ENCODE measurements around the gene LTB4R.
A peak's percentile ranks its signal among the peaks of the same experiment; 100 is the strongest.

LTB4R gene

DNA sequence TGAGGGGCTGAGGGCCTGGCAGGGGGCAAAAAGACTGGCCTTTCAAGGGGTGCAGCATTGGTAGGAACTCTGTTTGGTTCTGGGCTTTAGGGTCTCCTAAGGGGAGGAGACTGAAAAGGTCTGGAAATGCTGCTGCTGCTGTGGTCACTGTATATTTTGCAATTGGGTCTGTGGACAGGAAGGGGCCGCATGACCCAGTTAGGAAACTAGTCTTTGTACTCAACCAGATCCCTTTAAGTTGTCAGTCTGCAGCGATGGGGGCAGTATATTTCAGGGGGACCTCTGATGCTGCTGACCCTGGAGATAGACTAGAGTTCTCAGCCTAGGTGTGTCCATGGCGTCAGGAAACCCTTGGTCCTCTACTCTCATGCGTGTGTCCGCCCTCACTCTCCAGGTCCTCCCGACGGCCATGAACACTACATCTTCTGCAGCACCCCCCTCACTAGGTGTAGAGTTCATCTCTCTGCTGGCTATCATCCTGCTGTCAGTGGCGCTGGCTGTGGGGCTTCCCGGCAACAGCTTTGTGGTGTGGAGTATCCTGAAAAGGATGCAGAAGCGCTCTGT is 4.0 kb downstream of the LTB4R start:
- Histone ChIP-seq H3K36me3 (ENCODE audit: insufficient read depth, low read length) (no peaks in the 10 kb centered on the region), H2AFZ (ENCODE audit: low read length, unreplicated experiment) (no peak overlapping the region), H3K27ac (ENCODE audit: low read depth, low read length) (no peak overlapping the region), H3K4me1 (ENCODE audit: control insufficient read depth, insufficient read depth, low read length, unreplicated experiment) (peaks cover 31% of the 10 kb centered on the region), H3K79me2 (ENCODE audit: control insufficient read depth, insufficient read depth, low read length, unreplicated experiment) (no peaks in the 10 kb centered on the region), H3K27me3 (ENCODE audit: insufficient read depth, low read length) (0 out of 2 replicates have a peak, but pooled peaks cover 8% of the 10 kb centered on the region), H3K4me3 (ENCODE audit: low read depth, low read length) (no peak overlapping the region)

DNA sequence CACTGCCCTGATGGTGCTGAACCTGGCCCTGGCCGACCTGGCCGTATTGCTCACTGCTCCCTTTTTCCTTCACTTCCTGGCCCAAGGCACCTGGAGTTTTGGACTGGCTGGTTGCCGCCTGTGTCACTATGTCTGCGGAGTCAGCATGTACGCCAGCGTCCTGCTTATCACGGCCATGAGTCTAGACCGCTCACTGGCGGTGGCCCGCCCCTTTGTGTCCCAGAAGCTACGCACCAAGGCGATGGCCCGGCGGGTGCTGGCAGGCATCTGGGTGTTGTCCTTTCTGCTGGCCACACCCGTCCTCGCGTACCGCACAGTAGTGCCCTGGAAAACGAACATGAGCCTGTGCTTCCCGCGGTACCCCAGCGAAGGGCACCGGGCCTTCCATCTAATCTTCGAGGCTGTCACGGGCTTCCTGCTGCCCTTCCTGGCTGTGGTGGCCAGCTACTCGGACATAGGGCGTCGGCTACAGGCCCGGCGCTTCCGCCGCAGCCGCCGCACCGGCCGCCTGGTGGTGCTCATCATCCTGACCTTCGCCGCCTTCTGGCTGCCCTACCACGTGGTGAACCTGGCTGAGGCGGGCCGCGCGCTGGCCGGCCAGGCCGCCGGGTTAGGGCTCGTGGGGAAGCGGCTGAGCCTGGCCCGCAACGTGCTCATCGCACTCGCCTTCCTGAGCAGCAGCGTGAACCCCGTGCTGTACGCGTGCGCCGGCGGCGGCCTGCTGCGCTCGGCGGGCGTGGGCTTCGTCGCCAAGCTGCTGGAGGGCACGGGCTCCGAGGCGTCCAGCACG is 4.7 kb downstream of the LTB4R start:
- Histone ChIP-seq H3K36me3 (ENCODE audit: insufficient read depth, low read length) (no peaks in the 10 kb centered on the region), H3K79me2 (ENCODE audit: control insufficient read depth, insufficient read depth, low read length, unreplicated experiment) (no peaks in the 10 kb centered on the region), H3K27me3 (ENCODE audit: insufficient read depth, low read length) (0 out of 2 replicates have a peak, but pooled peaks cover 10% of the 10 kb centered on the region), H3K4me1 (ENCODE audit: control insufficient read depth, insufficient read depth, low read length, unreplicated experiment) (peaks cover 27% of the 10 kb centered on the region), H2AFZ (ENCODE audit: low read length, unreplicated experiment) (no peak overlapping the region), H3K4me3 (ENCODE audit: low read depth, low read length) (no peak overlapping the region), H3K27ac (ENCODE audit: low read depth, low read length) (no peak overlapping the region)

DNA sequence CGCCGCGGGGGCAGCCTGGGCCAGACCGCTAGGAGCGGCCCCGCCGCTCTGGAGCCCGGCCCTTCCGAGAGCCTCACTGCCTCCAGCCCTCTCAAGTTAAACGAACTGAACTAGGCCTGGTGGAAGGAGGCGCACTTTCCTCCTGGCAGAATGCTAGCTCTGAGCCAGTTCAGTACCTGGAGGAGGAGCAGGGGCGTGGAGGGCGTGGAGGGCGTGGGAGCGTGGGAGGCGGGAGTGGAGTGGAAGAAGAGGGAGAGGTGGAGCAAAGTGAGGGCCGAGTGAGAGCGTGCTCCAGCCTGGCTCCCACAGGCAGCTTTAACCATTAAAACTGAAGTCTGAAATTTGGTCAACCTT is 5.3 kb downstream of the LTB4R start:
- Histone ChIP-seq H3K79me2 (ENCODE audit: control insufficient read depth, insufficient read depth, low read length, unreplicated experiment) (no peaks in the 10 kb centered on the region), H3K27ac (ENCODE audit: low read depth, low read length) (peak overlapping the region; percentile 34; the same call in 1 of the 2 replicates), H3K36me3 (ENCODE audit: insufficient read depth, low read length) (no peaks in the 10 kb centered on the region), H2AFZ (ENCODE audit: low read length, unreplicated experiment) (no peak overlapping the region), H3K4me1 (ENCODE audit: control insufficient read depth, insufficient read depth, low read length, unreplicated experiment) (peaks cover 21% of the 10 kb centered on the region), H3K4me3 (ENCODE audit: low read depth, low read length) (no peak overlapping the region), H3K27me3 (ENCODE audit: insufficient read depth, low read length) (0 out of 2 replicates have a peak, but pooled peaks cover 10% of the 10 kb centered on the region)

DNA sequence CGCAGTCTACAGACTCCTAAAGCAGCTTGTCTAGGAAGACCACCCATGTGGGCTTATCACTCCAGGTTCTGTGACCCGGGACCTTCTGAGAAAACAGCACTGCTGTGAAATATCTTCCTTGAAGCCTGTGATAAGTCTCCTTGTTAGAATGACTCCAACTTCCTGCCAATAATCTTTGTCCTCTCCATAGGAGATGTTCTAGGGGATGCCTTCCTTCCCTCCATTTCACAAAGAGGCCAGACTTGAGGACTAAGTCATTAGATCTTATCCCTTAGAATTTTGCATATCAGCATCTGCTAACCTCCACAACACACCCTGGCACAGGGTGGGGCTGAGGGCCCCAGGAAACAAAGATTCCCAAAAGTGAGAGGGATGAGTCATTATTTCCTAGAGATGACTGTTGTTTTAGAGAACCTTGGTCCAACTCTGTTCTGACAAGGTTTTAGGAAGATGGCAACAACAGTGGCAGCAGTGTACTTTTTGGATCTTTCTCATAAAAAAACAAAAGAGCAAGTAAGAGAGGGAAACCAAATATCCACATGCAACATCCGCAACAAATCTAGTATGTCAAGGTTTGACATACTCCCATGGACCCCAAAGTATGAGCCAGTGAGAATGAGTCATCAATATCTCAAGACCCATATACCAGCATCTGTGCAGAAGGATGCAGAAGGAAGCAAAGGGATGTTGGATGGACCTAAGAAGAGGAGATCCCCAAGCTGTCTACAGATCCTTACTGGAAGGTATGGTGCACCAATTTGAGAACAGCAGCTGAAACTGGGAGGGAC is 6.0 kb downstream of the LTB4R start:
- H2AFZ ChIP-seq (ENCODE audit: low read length, unreplicated experiment): no peak overlapping the region
- H3K79me2 ChIP-seq (ENCODE audit: control insufficient read depth, insufficient read depth, low read length, unreplicated experiment): no peaks in the 10 kb centered on the region
- 0 out of 2 replicates have a peak, but pooled peaks cover 10% of the 10 kb centered on the region for H3K27me3 ChIP-seq (ENCODE audit: insufficient read depth, low read length)
- no peaks in the 10 kb centered on the region for H3K36me3 ChIP-seq (ENCODE audit: insufficient read depth, low read length)
- H3K4me3 ChIP-seq (ENCODE audit: low read depth, low read length): no peak overlapping the region
- peak overlapping the region; percentile 34 for H3K27ac ChIP-seq (ENCODE audit: low read depth, low read length)
- peaks cover 14% of the 10 kb centered on the region for H3K4me1 ChIP-seq (ENCODE audit: control insufficient read depth, insufficient read depth, low read length, unreplicated experiment)

DNA sequence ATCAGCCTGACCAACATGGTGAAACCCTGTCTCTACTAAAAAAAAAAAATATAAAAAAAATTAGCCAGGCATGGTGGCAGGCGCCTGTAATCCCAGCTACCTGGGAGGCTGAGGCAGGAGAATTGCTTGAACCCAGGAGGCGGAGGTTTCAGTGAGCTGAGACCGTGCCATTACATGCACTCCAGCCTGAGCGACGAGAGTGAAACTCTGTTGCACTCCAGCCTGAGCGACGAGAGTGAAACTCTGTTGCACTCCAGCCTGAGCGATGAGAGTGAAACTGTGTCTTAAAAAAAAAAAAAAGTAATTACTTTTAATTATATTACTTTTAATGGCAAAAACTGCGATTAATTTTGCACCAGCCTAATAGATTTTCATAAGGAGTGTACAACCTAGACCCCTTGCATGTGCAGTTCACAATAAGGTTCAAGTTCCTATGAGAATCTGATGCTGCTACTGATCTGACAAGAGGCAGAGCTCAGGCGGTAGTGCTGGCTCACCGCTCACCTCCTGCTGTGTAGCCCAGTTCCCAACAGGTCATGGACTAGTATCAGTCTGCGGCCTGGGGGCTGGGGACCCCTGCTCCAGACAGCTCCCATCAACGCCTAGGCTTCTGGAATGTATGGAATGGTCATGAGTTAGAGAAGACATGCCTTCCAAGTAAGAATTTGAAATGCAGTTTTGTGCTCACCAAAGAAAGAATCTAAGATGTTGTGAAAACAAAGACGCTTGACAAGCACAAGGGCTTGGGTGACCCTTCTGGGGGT is 10.1 kb downstream of the LTB4R start:
- Histone ChIP-seq H3K4me1 (ENCODE audit: control insufficient read depth, insufficient read depth, low read length, unreplicated experiment) (peaks cover 14% of the 10 kb centered on the region), H2AFZ (ENCODE audit: low read length, unreplicated experiment) (no peak overlapping the region), H3K36me3 (ENCODE audit: insufficient read depth, low read length) (no peaks in the 10 kb centered on the region), H3K4me3 (ENCODE audit: low read depth, low read length) (no peak overlapping the region), H3K79me2 (ENCODE audit: control insufficient read depth, insufficient read depth, low read length, unreplicated experiment) (no peaks in the 10 kb centered on the region), H3K27me3 (ENCODE audit: insufficient read depth, low read length) (0 out of 2 replicates have a peak, but pooled peaks cover 10% of the 10 kb centered on the region), H3K27ac (ENCODE audit: low read depth, low read length) (no peak overlapping the region)

DNA sequence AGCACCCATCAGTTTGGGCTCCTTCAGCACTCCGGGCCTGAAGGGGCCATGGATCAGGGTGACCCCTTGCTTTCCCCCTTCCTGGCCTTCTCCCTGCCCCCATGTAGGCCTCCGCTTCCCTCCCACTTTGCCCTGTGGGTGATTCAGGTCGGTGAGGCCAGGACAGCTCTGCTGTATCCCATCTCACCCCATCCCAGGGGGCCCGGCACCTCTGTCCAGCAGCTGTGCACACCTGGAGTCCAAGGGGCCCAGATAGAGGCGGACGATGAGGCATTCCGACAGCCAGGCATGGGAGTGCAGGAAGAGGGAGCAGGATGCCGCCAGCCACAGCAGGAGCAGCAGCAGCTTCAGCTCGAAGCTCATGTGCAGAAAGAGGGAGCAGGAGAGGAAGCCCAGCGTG is 11.4 kb downstream of the LTB4R start:
- no peaks in the 10 kb centered on the region for H3K79me2 ChIP-seq (ENCODE audit: control insufficient read depth, insufficient read depth, low read length, unreplicated experiment)
- H3K27me3 ChIP-seq (ENCODE audit: insufficient read depth, low read length): 0 out of 2 replicates have a peak, but pooled peaks cover 10% of the 10 kb centered on the region
- H3K36me3 ChIP-seq (ENCODE audit: insufficient read depth, low read length): no peaks in the 10 kb centered on the region
- H3K27ac ChIP-seq (ENCODE audit: low read depth, low read length): no peak overlapping the region
- no peak overlapping the region for H3K4me3 ChIP-seq (ENCODE audit: low read depth, low read length)
- H3K4me1 ChIP-seq (ENCODE audit: control insufficient read depth, insufficient read depth, low read length, unreplicated experiment): peaks cover 3% of the 10 kb centered on the region
- H2AFZ ChIP-seq (ENCODE audit: low read length, unreplicated experiment): no peak overlapping the region

DNA sequence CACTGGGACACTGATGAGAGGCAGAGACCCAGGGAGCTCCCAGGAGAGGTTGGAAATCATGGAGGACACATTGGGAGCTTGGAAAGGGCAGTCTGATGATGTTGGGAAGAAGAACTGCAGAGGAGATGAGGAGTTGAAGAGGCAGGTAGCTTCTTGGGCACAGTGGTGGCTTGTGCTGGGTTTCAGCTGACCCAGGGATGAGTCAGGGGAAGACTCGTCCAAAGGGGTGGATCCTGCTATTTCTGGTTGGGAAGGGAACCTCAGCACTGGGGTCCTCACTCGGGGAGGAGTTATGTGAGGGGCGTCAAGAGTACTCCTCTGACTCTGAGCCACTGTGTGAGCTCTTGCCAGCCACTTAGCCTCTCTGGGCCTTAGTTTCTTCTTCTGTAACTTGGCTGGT is 12.0 kb downstream of the LTB4R start:
- no peak overlapping the region for H3K4me3 ChIP-seq (ENCODE audit: low read depth, low read length)
- H3K36me3 ChIP-seq (ENCODE audit: insufficient read depth, low read length): no peaks in the 10 kb centered on the region
- H3K27ac ChIP-seq (ENCODE audit: low read depth, low read length): no peak overlapping the region
- H3K27me3 ChIP-seq (ENCODE audit: insufficient read depth, low read length): 0 out of 2 replicates have a peak, but pooled peaks cover 10% of the 10 kb centered on the region
- no peaks in the 10 kb centered on the region for H3K79me2 ChIP-seq (ENCODE audit: control insufficient read depth, insufficient read depth, low read length, unreplicated experiment)
- no peaks in the 10 kb centered on the region for H3K4me1 ChIP-seq (ENCODE audit: control insufficient read depth, insufficient read depth, low read length, unreplicated experiment)
- no peak overlapping the region for H2AFZ ChIP-seq (ENCODE audit: low read length, unreplicated experiment)

DNA sequence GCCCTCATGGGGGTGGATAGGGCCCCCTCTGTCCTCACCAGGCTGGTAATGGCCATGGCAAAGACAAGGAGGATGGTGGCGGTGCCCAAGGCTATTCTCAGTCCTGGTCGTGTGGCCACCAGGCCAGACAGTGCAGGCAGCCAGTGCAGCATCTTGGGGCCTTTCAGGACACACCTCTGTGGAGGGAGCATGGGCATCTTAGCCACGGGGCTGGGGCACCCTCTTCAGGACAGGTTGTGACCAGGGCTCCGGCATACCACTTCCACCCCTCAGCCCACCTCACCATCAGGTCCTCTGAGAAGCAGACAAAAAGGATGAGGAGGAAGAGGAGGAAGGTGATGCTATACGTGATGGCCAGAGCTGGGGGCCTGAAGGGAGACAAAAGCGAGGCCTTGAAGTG is 12.7 kb downstream of the LTB4R start:
- Histone ChIP-seq H3K27ac (ENCODE audit: low read depth, low read length) (no peak overlapping the region), H3K79me2 (ENCODE audit: control insufficient read depth, insufficient read depth, low read length, unreplicated experiment) (no peaks in the 10 kb centered on the region), H3K27me3 (ENCODE audit: insufficient read depth, low read length) (0 out of 2 replicates have a peak, but pooled peaks cover 10% of the 10 kb centered on the region), H3K4me1 (ENCODE audit: control insufficient read depth, insufficient read depth, low read length, unreplicated experiment) (no peaks in the 10 kb centered on the region), H3K36me3 (ENCODE audit: insufficient read depth, low read length) (no peaks in the 10 kb centered on the region), H2AFZ (ENCODE audit: low read length, unreplicated experiment) (no peak overlapping the region), H3K4me3 (ENCODE audit: low read depth, low read length) (no peak overlapping the region)

DNA sequence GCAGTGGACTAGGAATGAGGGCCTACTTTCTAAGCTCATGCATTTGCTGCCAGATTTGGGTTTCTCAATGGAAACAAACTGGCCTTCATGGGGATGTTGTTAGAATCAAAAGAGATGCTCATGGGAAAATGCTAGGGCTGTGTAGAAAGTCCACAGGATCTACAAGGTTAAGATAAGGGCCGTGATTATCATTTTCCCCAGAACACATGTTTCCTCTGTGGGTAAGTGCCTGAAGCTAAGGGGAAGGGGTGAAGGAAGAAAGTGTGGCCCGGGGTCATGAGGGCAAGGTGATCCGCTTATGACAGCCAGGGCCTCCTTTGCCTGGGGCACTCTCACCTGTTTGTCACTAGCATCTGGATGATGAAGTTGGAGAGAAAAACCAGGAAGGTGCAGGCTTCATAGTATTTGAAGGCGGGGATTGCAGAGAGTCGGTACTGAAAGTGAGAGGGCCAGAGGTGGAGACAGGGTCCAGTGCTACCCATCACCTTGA is 13.8 kb downstream of the LTB4R start:
- H3K27me3 ChIP-seq (ENCODE audit: insufficient read depth, low read length): 0 out of 2 replicates have a peak, but pooled peaks cover 4% of the 10 kb centered on the region
- H3K4me1 ChIP-seq (ENCODE audit: control insufficient read depth, insufficient read depth, low read length, unreplicated experiment): no peaks in the 10 kb centered on the region

DNA sequence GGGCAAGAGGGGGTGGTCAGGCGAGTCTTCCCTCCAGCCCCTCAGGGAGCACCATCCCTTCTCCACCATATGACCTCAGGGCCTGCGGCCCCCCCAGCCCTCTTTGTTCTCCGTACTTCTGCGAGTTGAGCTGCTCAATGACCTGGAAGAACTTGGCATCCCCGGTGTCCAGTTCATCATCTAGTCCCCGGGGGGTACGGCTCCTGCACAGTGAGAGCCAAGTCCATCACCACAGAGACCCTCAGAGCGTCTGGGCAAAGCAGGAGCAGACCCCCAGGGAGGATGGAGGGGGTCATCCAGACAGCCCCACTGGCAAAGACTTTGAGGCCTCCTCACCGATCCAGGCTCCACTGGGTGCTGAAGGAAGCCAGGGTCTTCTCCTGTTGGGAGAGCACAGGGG is 14.7 kb downstream of the LTB4R start:
- Histone ChIP-seq H3K79me2 (ENCODE audit: control insufficient read depth, insufficient read depth, low read length, unreplicated experiment) (no peaks in the 10 kb centered on the region), H3K36me3 (ENCODE audit: insufficient read depth, low read length) (no peaks in the 10 kb centered on the region), H3K4me3 (ENCODE audit: low read depth, low read length) (no peak overlapping the region), H2AFZ (ENCODE audit: low read length, unreplicated experiment) (no peak overlapping the region), H3K27ac (ENCODE audit: low read depth, low read length) (no peak overlapping the region), H3K4me1 (ENCODE audit: control insufficient read depth, insufficient read depth, low read length, unreplicated experiment) (no peaks in the 10 kb centered on the region), H3K27me3 (ENCODE audit: insufficient read depth, low read length) (no peaks in the 10 kb centered on the region)

More for the DNA sequence above, 13.8 kb downstream of the LTB4R start:
- Histone ChIP-seq H2AFZ (ENCODE audit: low read length, unreplicated experiment) (no peak overlapping the region), H3K79me2 (ENCODE audit: control insufficient read depth, insufficient read depth, low read length, unreplicated experiment) (no peaks in the 10 kb centered on the region), H3K36me3 (ENCODE audit: insufficient read depth, low read length) (no peaks in the 10 kb centered on the region), H3K4me3 (ENCODE audit: low read depth, low read length) (no peak overlapping the region), H3K27ac (ENCODE audit: low read depth, low read length) (no peak overlapping the region)

Measured in ACC112 (cell line).